Measurements from ENCODE around the gene PHOSPHO1. TPM values are rescaled to one million over a fixed set of nuclear protein-coding genes. Genes with fewer than 3 reads are reported as not detected.

PHOSPHO1 gene
- total RNA-seq, 2 donors from 2014 or later, result 0.95 TPM; not detected in 1

- Histone ChIP-seq H3K4me3 (no peak overlapping the region), H3K36me3 (no peaks in the 10 kb centered on the region), H3K27ac (no peak overlapping the region), H3K9me3 (no peaks in the 10 kb centered on the region), H3K27me3 (replicated peaks; ENCODE audit: insufficient read depth) (peaks cover 1% of the 10 kb centered on the region), H3K4me1 (ENCODE audit: control insufficient read depth in 1 of 2, low read depth in 2 of 2) (peaks cover 0 to 2% of the 10 kb centered on the region in 2 donors)
- TF ChIP-seq, protein P1, sequence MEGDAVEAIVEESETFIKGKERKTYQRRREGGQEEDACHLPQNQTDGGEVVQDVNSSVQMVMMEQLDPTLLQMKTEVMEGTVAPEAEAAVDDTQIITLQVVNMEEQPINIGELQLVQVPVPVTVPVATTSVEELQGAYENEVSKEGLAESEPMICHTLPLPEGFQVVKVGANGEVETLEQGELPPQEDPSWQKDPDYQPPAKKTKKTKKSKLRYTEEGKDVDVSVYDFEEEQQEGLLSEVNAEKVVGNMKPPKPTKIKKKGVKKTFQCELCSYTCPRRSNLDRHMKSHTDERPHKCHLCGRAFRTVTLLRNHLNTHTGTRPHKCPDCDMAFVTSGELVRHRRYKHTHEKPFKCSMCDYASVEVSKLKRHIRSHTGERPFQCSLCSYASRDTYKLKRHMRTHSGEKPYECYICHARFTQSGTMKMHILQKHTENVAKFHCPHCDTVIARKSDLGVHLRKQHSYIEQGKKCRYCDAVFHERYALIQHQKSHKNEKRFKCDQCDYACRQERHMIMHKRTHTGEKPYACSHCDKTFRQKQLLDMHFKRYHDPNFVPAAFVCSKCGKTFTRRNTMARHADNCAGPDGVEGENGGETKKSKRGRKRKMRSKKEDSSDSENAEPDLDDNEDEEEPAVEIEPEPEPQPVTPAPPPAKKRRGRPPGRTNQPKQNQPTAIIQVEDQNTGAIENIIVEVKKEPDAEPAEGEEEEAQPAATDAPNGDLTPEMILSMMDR (IDR thresholded peaks at IDR 0.05), result no peak
- no peak for ATAC-seq (ENCODE audit: insufficient number of reproducible peaks, low FRiP score, low read depth)
- no peak for DNase-seq (ENCODE audit: low spot score)
These were observed 15.8 kb downstream of the PHOSPHO1 start for GRCh38 chr17:49214676-49215360.

DNA sequence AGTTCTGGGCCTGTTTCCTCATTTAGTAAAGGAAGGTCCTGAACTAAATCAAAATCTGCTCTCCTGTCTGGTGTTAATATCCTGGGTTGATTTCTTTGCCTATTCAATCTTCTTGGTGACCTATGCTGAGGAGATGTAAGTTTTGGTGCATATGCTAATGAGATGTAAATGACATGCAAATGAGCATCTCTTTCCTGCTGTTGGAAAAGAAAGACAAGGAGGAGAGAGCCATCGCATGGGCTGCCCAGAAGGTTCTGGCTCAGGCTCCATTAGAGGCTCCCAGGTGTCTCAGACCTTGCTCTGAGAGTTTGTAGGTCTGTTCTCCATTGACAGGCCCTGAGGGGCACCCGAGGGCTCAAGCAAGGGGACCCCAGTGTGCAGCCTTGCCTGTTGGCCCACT lies 16.7 kb downstream of the PHOSPHO1 start:
- TF ChIP-seq, protein P1 (IDR thresholded peaks at IDR 0.05), result no peak

GRCh38 chr17:49213399-49213798 lies 17.2 kb downstream of the PHOSPHO1 start:
- H3K4me1 ChIP-seq (ENCODE audit: control insufficient read depth in 1 of 2, low read depth in 2 of 2), result peaks cover 0 to 2% of the 10 kb centered on the region in 2 donors
- no peak overlapping the region for H3K4me3 ChIP-seq
- TF ChIP-seq, protein P1 (IDR thresholded peaks at IDR 0.05), result no peak
- peaks cover 4% of the 10 kb centered on the region for H3K27me3 ChIP-seq (replicated peaks; ENCODE audit: insufficient read depth)
- H3K9me3 ChIP-seq, result no peaks in the 10 kb centered on the region
- ATAC-seq (ENCODE audit: insufficient number of reproducible peaks, low FRiP score, low read depth) (no peak), DNase-seq (ENCODE audit: low spot score) (no peak)
- H3K36me3 ChIP-seq, result no peaks in the 10 kb centered on the region
- no peak overlapping the region for H3K27ac ChIP-seq

More for the DNA sequence above, 16.7 kb downstream of the PHOSPHO1 start:
- ATAC-seq (ENCODE audit: insufficient number of reproducible peaks, low FRiP score, low read depth) (no peak), DNase-seq (ENCODE audit: low spot score) (no peak)
- Histone ChIP-seq H3K4me3 (no peak overlapping the region), H3K9me3 (no peaks in the 10 kb centered on the region), H3K4me1 (ENCODE audit: control insufficient read depth in 1 of 2, low read depth in 2 of 2) (peaks cover 0 to 2% of the 10 kb centered on the region in 2 donors), H3K27me3 (replicated peaks; ENCODE audit: insufficient read depth) (peaks cover 4% of the 10 kb centered on the region), H3K36me3 (no peaks in the 10 kb centered on the region), H3K27ac (no peak overlapping the region)

GRCh38 chr17:49210158-49211029 lies 20.2 kb downstream of the PHOSPHO1 start, which contains the start of the genes ABI3 and GNGT2:
Gene ABI3 (plus strand): TSS chr17:49210707. CDS start chr17:49210725, 18 bp downstream.
Gene GNGT2 (minus strand): TSS chr17:49210574. CDS start chr17:49207422, 3,152 bp downstream.
- H3K4me3 ChIP-seq, result peak within 1 kb of the TSS; percentile 62
- H3K27ac ChIP-seq, result peak within 1 kb of the TSS; percentile 12 to 27
- no peaks in the 10 kb centered on the region for H3K36me3 ChIP-seq
- no peaks in the 10 kb centered on the region for H3K4me1 ChIP-seq (ENCODE audit: control insufficient read depth in 1 of 2, low read depth in 2 of 2)
- DNase-seq (ENCODE audit: low spot score), result no peak
- TF ChIP-seq, protein P1 (IDR thresholded peaks at IDR 0.05), result no peak
- no peak for ATAC-seq (ENCODE audit: insufficient number of reproducible peaks, low FRiP score, low read depth)
- peaks cover 4% of the 10 kb centered on the region for H3K27me3 ChIP-seq (replicated peaks; ENCODE audit: insufficient read depth)
- no peaks in the 10 kb centered on the region for H3K9me3 ChIP-seq

DNA sequence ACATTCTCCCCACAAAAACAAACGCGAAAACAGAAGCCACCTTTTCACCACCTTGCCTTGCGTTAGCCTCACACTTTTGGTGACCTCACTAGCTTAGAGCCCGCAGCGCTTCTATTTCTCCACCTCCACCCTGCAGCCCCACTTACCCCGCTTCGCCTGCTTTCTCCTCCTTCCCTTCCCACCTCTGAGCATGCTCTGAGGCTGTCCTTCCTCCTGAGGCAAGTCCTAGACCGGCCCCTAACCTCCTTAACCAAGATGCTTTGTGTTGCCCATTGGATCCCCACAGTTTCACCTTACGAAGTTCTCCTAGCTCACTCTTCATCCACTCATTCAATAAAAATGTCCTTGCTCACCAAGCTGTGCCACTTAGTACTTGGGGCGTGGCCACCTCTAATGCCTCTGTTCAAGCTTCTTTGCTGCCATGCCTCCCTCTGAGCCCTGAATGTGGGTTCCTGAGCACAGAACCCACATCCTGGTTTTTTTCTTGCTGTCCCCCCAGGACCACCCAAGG lies 21.5 kb downstream of the PHOSPHO1 start:
- no peak overlapping the region for H3K4me3 ChIP-seq

More for the DNA sequence above, 21.5 kb downstream of the PHOSPHO1 start:
- TF ChIP-seq, protein P1 (IDR thresholded peaks at IDR 0.05), result no peak
- Histone ChIP-seq H3K27me3 (replicated peaks; ENCODE audit: insufficient read depth) (peaks cover 4% of the 10 kb centered on the region), H3K4me1 (ENCODE audit: control insufficient read depth in 1 of 2, low read depth in 2 of 2) (no peaks in the 10 kb centered on the region), H3K9me3 (no peaks in the 10 kb centered on the region), H3K27ac (no peak overlapping the region), H3K36me3 (no peaks in the 10 kb centered on the region)
- ATAC-seq (ENCODE audit: insufficient number of reproducible peaks, low FRiP score, low read depth) (no peak), DNase-seq (ENCODE audit: low spot score) (no peak)
